Measurements from ENCODE around the gene EXOSC6.
"Not testable (repeated sequence)": the region's sequence is repeated elsewhere in the genome, so short reads cannot be mapped to it uniquely, and the experiment has no call there.

The EXOSC6 gene

DNA sequence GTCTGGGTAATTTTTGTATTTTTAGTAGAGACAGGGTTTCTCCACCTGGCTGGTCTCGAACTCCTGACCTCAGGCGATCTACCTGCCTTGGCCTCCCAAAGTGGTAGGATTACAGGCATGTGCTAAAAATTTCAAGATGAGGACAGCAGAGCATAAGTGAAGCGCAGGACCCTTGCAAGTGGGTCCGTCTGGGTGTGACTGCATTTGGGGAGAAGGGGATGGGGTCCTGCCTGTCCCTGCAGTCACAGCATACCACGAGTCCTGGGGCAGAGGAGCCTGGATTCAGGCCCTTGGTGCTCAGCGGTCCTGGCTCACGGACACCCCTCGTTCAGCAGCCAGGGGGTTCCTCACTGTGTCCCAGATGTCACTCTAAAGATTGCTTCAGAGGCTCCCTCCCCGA is 53.5 kb downstream of the EXOSC6 start:
- not testable (repeated sequence) for DNase-seq

DNA sequence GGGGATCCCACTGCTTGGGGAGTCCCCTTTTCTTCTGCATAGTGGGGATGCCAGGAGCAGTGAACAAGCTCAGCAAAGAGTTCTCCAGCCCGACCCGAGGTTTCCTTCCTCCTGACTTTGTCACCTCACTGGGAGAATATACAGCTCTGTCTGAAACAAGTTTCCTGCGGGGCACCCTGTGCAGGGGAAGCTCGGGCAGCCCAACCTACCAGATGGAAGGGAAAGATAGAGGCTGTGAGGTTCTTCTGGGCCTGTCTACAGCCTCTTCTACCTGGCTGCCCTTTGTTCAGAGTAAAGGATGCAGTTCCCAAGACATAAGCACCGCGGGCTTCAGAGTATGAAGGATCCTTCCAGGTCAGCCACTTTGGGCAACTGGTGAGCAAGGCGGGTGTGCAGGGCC is 54.1 kb downstream of the EXOSC6 start:
- DNase-seq: not testable (repeated sequence)

All from SHP77 (cell line).